ENCODE results near the gene ATF2. TPM values are rescaled to one million over a fixed set of nuclear protein-coding genes. Genes with fewer than 3 reads are reported as not detected.

ATF2 gene
- total and polyA plus RNA-seq, 2 of the 13 experiments (the other 11 are each of a cell fraction or from before 2014, with no cell fraction given) = 91.6 to 95.1 TPM

DNA sequence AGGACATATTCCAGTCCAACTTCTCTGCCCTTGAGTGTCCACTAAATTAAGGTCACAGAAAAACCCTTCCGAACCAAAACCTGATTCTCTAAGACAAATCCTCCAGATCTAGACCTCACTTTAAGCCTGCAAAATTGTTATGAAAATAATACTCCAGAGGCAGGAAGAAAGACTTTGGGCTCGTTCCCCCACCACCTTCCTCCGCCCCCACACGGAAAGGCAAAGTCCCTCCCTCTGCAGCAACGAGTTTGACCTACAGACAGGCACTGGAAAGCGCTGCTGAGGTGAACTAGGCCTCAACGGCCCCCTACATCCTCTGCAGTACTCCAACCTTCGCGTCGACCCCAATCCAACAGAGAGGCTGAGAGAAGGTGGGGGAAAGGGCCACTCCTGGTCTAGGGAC, 12.7 kb upstream of the ATF2 start:
- DNase-seq (ENCODE audit: low spot score) (peak; percentile 58), FAIRE-seq (no peak), ATAC-seq (peak; percentile 87)
- H3K4me1 ChIP-seq (ENCODE audit: insufficient read depth, low read length) = peaks cover 32% of the 10 kb centered on the region
- H3K27ac ChIP-seq (ENCODE audit: extremely low read length, insufficient read depth, low read length) = peak overlapping the region; percentile 88
- no peak overlapping the region for H2AFZ ChIP-seq (ENCODE audit: low read length)
- H3K4me3 ChIP-seq (replicated peaks in 1 of 3; ENCODE audit: insufficient read depth in 1 of 3, low read depth in 2 of 3, low read length in 3 of 3) = peak overlapping the region; percentile 74 to 97 (median 82)
- peak overlapping the region; percentile 98 for H3K9ac ChIP-seq (ENCODE audit: insufficient read depth, low read depth, low read length)
- H3K4me2 ChIP-seq (ENCODE audit: low read depth, low read length) = peak overlapping the region; percentile 83
- H3K9me3 ChIP-seq (ENCODE audit: low read length) = no peaks in the 10 kb centered on the region
- in situ Hi-C loops (cut with HindIII; ENCODE audit: extremely low pct_ligation_motif_present, low pct_unique_long_range_greater_than_20kb) = loop anchor here (10.0 kb wide), 1 partner anchor 146 kb away; no protein-coding TSS in a partner anchor
- H3K79me2 ChIP-seq (ENCODE audit: insufficient read depth, low read length) = peaks cover 37% of the 10 kb centered on the region
- intact Hi-C loops (cut with micrococcal nuclease; ENCODE audit: unreplicated experiment) = loop anchor here (1.0 to 2.0 kb wide), 2 partner anchors 12 to 150 kb away; partner anchors contain the start of gene ATF2
- H4K20me1 ChIP-seq (ENCODE audit: insufficient read depth, low read length) = peaks cover 26% of the 10 kb centered on the region
- ChIA-PET CTCF (ENCODE audit: low intra/inter-chr PET ratio, low total read pairs) (no interaction called here), POLR2A (interaction anchor here (1.6 to 2.7 kb wide), 2 partner anchors 12 to 55 kb away, joined by 3 to 15 read pairs; partner anchors contain the start of gene ATF2)
- no TSS peak for BruUV-seq (replicated peaks)
- H3K27me3 ChIP-seq (ENCODE audit: control insufficient read depth in 1 of 2, insufficient read depth in 2 of 2, low read length in 2 of 2) = no peaks in the 10 kb centered on the region; a peak in 2 of 5 replicates
- WGBS (ENCODE audit: low lambda C conversion rate) = under 1% methylated on average over 10 of the region's 10 CpGs
- peaks cover 2 to 36% of the 10 kb centered on the region in 2 experiments; a peak in 4 of 5 replicates for H3K36me3 ChIP-seq (replicated peaks in 1 of 2; ENCODE audit: control insufficient read depth in 1 of 2, insufficient read depth in 2 of 2, low read length in 2 of 2)
- no peak for TF ChIP-seq NFKB2 (CRISPR knock-in tag; IDR thresholded peaks at IDR 0.05; ENCODE audit: borderline replicate concordance)
- TF ChIP-seq HES4 (CRISPR knock-in tag; IDR thresholded peaks at IDR 0.05; ENCODE audit: borderline replicate concordance) = peak; percentile 89
- peak; percentile 65; the same call in 1 of the 2 replicates for TF ChIP-seq ZNF558 (CRISPR knock-in tag; IDR thresholded peaks at IDR 0.05; ENCODE audit: borderline replicate concordance)
- TF ChIP-seq, protein P1, sequence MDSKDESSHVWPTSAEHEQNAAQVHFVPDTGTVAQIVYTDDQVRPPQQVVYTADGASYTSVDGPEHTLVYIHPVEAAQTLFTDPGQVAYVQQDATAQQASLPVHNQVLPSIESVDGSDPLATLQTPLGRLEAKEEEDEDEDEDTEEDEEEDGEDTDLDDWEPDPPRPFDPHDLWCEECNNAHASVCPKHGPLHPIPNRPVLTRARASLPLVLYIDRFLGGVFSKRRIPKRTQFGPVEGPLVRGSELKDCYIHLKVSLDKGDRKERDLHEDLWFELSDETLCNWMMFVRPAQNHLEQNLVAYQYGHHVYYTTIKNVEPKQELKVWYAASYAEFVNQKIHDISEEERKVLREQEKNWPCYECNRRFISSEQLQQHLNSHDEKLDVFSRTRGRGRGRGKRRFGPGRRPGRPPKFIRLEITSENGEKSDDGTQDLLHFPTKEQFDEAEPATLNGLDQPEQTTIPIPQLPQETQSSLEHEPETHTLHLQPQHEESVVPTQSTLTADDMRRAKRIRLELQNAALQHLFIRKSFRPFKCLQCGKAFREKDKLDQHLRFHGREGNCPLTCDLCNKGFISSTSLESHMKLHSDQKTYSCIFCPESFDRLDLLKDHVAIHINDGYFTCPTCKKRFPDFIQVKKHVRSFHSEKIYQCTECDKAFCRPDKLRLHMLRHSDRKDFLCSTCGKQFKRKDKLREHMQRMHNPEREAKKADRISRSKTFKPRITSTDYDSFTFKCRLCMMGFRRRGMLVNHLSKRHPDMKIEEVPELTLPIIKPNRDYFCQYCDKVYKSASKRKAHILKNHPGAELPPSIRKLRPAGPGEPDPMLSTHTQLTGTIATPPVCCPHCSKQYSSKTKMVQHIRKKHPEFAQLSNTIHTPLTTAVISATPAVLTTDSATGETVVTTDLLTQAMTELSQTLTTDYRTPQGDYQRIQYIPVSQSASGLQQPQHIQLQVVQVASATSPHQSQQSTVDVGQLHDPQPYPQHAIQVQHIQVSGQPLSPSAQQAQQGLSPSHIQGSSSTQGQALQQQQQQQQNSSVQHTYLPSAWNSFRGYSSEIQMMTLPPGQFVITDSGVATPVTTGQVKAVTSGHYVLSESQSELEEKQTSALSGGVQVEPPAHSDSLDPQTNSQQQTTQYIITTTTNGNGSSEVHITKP (CRISPR knock-in tag; IDR thresholded peaks at IDR 0.05; ENCODE audit: low read depth) = 0 out of 2 replicates have a peak, but pooled peaks have one; percentile 41
- peak; percentile 74 for TF ChIP-seq SAP130 (CRISPR knock-in tag; IDR thresholded peaks at IDR 0.05; ENCODE audit: low read depth)
- 0 out of 2 replicates have a peak, but pooled peaks have one; percentile 66 for TF ChIP-seq ZNF446 (CRISPR knock-in tag; IDR thresholded peaks at IDR 0.05)
- TF ChIP-seq MEF2D (CRISPR knock-in tag; IDR thresholded peaks at IDR 0.05) = peak; percentile 48; the same call in 1 of the 2 replicates
- TF ChIP-seq HNF4G (IDR thresholded peaks at IDR 0.05; ENCODE audit: borderline replicate concordance, low read depth, low read length) = peak; percentile 53; the same call in 1 of the 2 replicates
- TF ChIP-seq HNF4G (CRISPR knock-in tag; IDR thresholded peaks at IDR 0.05; ENCODE audit: borderline replicate concordance, low read depth) = no peak
- TF ChIP-seq WIZ (CRISPR knock-in tag; IDR thresholded peaks at IDR 0.05) = no peak
- TF ChIP-seq ZSCAN29 (CRISPR knock-in tag; conservative IDR thresholded peaks at IDR 0.05) = no peak
- TF ChIP-seq, protein P2, sequence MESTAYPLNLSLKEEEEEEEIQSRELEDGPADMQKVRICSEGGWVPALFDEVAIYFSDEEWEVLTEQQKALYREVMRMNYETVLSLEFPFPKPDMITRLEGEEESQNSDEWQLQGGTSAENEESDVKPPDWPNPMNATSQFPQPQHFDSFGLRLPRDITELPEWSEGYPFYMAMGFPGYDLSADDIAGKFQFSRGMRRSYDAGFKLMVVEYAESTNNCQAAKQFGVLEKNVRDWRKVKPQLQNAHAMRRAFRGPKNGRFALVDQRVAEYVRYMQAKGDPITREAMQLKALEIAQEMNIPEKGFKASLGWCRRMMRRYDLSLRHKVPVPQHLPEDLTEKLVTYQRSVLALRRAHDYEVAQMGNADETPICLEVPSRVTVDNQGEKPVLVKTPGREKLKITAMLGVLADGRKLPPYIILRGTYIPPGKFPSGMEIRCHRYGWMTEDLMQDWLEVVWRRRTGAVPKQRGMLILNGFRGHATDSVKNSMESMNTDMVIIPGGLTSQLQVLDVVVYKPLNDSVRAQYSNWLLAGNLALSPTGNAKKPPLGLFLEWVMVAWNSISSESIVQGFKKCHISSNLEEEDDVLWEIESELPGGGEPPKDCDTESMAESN (CRISPR knock-in tag; conservative IDR thresholded peaks at IDR 0.05) = peak; percentile 60; the same call in 1 of the 2 replicates
- TF ChIP-seq ZNF160 (CRISPR knock-in tag; IDR thresholded peaks at IDR 0.05) = 0 out of 2 replicates have a peak, but pooled peaks have one; percentile 24
- peak; percentile 42; the same call in 1 of the 2 replicates for TF ChIP-seq ZNF709 (CRISPR knock-in tag; IDR thresholded peaks at IDR 0.05)

Data from HepG2 (cell line).